ENCODE data around the gene MOXD1.
"Not testable (repeated sequence)": the region's sequence is repeated elsewhere in the genome, so short reads cannot be mapped to it uniquely, and the experiment has no call there.

Gene MOXD1

GRCh38 chr6:132316970-132317369 lies 84.3 kb downstream of the MOXD1 start:
- TF ChIP-seq, protein P1, sequence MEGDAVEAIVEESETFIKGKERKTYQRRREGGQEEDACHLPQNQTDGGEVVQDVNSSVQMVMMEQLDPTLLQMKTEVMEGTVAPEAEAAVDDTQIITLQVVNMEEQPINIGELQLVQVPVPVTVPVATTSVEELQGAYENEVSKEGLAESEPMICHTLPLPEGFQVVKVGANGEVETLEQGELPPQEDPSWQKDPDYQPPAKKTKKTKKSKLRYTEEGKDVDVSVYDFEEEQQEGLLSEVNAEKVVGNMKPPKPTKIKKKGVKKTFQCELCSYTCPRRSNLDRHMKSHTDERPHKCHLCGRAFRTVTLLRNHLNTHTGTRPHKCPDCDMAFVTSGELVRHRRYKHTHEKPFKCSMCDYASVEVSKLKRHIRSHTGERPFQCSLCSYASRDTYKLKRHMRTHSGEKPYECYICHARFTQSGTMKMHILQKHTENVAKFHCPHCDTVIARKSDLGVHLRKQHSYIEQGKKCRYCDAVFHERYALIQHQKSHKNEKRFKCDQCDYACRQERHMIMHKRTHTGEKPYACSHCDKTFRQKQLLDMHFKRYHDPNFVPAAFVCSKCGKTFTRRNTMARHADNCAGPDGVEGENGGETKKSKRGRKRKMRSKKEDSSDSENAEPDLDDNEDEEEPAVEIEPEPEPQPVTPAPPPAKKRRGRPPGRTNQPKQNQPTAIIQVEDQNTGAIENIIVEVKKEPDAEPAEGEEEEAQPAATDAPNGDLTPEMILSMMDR (IDR thresholded peaks at IDR 0.05; ENCODE audit: low read depth, low read length), result no peak
- DNase-seq (ENCODE audit: low read depth in 2 of 2), result no peak
- no peak overlapping the region for H3K4me3 ChIP-seq (replicated peaks in 1 of 2; ENCODE audit: low read depth in 2 of 2, low read length in 2 of 2)

GRCh38 chr6:132314432-132314831 lies 86.8 kb downstream of the MOXD1 start:
- H3K4me3 ChIP-seq (replicated peaks in 1 of 2; ENCODE audit: low read depth in 2 of 2, low read length in 2 of 2), result no peak overlapping the region
- no peak for DNase-seq (ENCODE audit: low read depth in 2 of 2)
- TF ChIP-seq, protein P1 (IDR thresholded peaks at IDR 0.05; ENCODE audit: low read depth, low read length), result no peak

DNA sequence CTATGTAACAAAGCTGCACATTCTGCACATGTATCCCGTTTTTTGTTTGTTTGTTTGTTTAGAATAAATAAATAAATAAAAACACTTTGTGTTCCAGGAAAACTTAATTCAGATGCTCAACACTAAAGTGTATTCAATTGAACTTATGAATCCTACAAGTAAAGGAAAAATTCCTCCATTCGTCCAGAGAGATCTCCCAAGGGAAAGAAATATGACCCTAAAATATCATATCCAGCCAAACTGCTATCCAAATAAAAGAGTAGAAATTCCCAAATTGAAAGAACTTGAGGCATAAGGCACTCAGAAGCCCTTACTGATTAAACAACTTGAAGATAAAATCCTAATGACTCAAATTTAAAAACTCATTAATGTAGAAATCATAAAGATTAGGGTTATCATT lies 90.4 kb downstream of the MOXD1 start:
- peak in 1 of 2 donors; percentile 7 for DNase-seq (ENCODE audit: low read depth in 2 of 2)
- TF ChIP-seq, protein P1 (IDR thresholded peaks at IDR 0.05; ENCODE audit: low read depth, low read length), result no peak
- no peak overlapping the region for H3K4me3 ChIP-seq (replicated peaks in 1 of 2; ENCODE audit: low read depth in 2 of 2, low read length in 2 of 2)

DNA sequence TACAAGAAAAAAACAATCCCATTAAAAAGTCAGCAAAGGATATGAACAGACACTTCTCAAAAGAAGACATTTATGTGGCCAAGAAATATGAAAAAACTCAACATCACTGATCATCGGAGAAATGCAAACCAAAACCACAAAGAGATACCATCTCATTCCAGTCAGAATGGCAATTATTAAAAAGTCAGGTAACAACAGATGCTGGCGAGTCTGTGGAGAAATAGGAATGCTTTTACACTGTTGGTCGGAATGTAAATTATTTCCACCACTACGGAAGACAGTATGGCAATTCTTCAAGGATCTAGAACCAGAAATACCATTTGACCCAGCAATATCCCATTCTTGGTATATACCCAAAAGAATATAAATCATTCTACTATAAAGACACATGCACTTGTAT lies 91.1 kb downstream of the MOXD1 start:
- not testable (repeated sequence) for H3K4me3 ChIP-seq (replicated peaks in 1 of 2; ENCODE audit: low read depth in 2 of 2, low read length in 2 of 2); DNase-seq (ENCODE audit: low read depth in 2 of 2)

GRCh38 chr6:132304891-132305305 lies 96.4 kb downstream of the MOXD1 start:
- TF ChIP-seq, protein P1 (IDR thresholded peaks at IDR 0.05; ENCODE audit: low read depth, low read length), result no peak
- peak; percentile 6 to 33 for DNase-seq (ENCODE audit: low read depth in 2 of 2)
- no peak overlapping the region for H3K4me3 ChIP-seq (replicated peaks in 1 of 2; ENCODE audit: low read depth in 2 of 2, low read length in 2 of 2)

DNA sequence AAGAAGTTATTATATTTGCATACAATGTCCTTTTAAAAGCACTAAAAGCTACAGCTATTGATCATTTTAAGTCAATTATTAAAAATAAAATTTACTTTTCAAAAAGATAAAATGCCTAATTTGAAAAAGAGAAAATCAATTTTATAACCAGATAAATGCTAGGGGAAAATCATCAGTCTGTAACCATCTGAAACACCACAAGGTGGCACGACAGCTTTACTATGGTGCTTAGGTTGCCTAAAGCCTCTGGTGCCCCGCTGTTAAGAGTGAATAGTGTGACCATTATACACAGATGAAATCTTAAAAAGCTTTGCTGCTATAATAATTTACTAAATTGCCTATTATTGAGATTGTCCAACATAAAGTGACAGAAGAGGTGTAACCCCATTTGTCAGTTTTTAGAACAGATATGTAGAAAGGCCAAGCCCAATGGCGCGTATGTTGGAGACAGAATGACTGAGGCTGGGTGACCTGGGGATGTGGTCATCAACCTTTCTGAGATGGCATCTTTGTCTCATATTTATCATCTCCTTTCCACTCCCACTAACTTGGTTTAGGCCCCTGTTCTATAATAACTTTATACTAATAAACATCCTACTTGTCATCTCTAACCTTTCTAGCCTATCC lies 100.8 kb downstream of the MOXD1 start:
- DNase-seq (ENCODE audit: low read depth in 2 of 2), result peak; percentile 78 to 83
- no peak overlapping the region for H3K4me3 ChIP-seq (replicated peaks in 1 of 2; ENCODE audit: low read depth in 2 of 2, low read length in 2 of 2)
- TF ChIP-seq, protein P1 (IDR thresholded peaks at IDR 0.05; ENCODE audit: low read depth, low read length), result peak; percentile 68

GRCh38 chr6:132298344-132298949 lies 102.8 kb downstream of the MOXD1 start:
- DNase-seq (ENCODE audit: low read depth in 2 of 2), result peak; percentile 67 to 72
- TF ChIP-seq, protein P1 (IDR thresholded peaks at IDR 0.05; ENCODE audit: low read depth, low read length), result peak; percentile 67

More at GRCh38 chr6:132298344-132298949, 102.8 kb downstream of the MOXD1 start:
- H3K4me3 ChIP-seq (replicated peaks in 1 of 2; ENCODE audit: low read depth in 2 of 2, low read length in 2 of 2), result no peak overlapping the region
